Measurements from ENCODE around the gene SLC4A4. TPM values are rescaled to one million over a fixed set of nuclear protein-coding genes. Genes with fewer than 3 reads are reported as not detected.

SLC4A4 gene
- polyA plus RNA-seq, 1 of the 3 experiments (the other 2 are of a cell fraction), result not detected

DNA sequence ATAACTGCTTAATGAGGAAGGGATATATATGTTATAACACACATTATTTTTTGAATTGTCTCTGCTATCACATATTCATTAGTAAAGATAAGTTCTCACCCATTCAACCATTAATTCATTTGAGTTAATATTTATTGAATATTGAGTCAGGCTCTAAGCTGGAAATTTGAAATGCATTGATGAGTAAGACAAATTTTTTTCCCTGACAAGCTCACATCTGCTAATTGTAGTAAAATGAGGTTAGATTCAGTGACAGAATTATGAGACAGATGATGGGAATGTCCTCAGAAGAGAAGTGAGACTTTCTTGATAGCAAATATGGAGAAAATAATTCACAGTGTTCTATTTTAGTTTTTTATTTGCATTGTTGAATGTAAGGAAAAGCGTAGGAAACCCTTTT is 194.3 kb downstream of the SLC4A4 start:
- CTCF ChIA-PET, result no interaction called here
- Histone ChIP-seq H4K20me1 (ENCODE audit: insufficient read depth) (no peaks in the 10 kb centered on the region), H3K27ac (ENCODE audit: low read depth in 2 of 2, low read length in 1 of 2) (no peak overlapping the region), H2AFZ (ENCODE audit: low read depth) (no peak overlapping the region), H3K9me2 (no peaks in the 10 kb centered on the region), H3K9me3 (no peaks in the 10 kb centered on the region), H3K4me3 (ENCODE audit: low read depth in 2 of 2, low read length in 1 of 2) (no peak overlapping the region), H3K4me2 (no peak overlapping the region), H3K9ac (no peak overlapping the region), H3F3A (replicated peaks; ENCODE audit: insufficient read depth) (no peaks in the 10 kb centered on the region), H3K36me3 (replicated peaks in 1 of 2; ENCODE audit: control insufficient read depth in 1 of 2, insufficient read depth in 2 of 2, low read length in 1 of 2) (no peaks in the 10 kb centered on the region), H3K79me2 (ENCODE audit: insufficient read depth) (no peaks in the 10 kb centered on the region), H3K4me1 (ENCODE audit: control insufficient read depth in 1 of 2, insufficient read depth in 2 of 2, low read depth in 1 of 2, low read length in 1 of 2) (no peaks in the 10 kb centered on the region), H3K27me3 (ENCODE audit: insufficient read depth) (no peaks in the 10 kb centered on the region)
- WGBS (ENCODE audit: low lambda C conversion rate), result 7% methylated on average over 1 of the region's 1 CpG
- POLR2A ChIA-PET, result no interaction called here
- DNase-seq, result no peak
- TF ChIP-seq, protein P1, sequence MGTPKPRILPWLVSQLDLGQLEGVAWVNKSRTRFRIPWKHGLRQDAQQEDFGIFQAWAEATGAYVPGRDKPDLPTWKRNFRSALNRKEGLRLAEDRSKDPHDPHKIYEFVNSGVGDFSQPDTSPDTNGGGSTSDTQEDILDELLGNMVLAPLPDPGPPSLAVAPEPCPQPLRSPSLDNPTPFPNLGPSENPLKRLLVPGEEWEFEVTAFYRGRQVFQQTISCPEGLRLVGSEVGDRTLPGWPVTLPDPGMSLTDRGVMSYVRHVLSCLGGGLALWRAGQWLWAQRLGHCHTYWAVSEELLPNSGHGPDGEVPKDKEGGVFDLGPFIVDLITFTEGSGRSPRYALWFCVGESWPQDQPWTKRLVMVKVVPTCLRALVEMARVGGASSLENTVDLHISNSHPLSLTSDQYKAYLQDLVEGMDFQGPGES (IDR thresholded peaks at IDR 0.05; ENCODE audit: low read depth, low read length), result no peak
- TF ChIP-seq RCOR1 (IDR thresholded peaks at IDR 0.05; ENCODE audit: low read length) (no peak), TEAD4 (IDR thresholded peaks at IDR 0.05; ENCODE audit: borderline replicate concordance, insufficient read depth) (no peak)

- DNase-seq, result no peak
- TF ChIP-seq NRF1 (IDR thresholded peaks at IDR 0.05; ENCODE audit: low read depth, low read length) (no peak), TAF1 (IDR thresholded peaks at IDR 0.05; ENCODE audit: borderline replicate concordance, low read depth, low read length) (no peak), POLR2AphosphoS5 (IDR thresholded peaks at IDR 0.05; ENCODE audit: low read depth, low read length) (no peak), USF2 (IDR thresholded peaks at IDR 0.05; ENCODE audit: borderline replicate concordance, low read depth, low read length) (no peak), GATA2 (CRISPR knock-in tag; IDR thresholded peaks at IDR 0.05) (no peak), ELF1 (IDR thresholded peaks at IDR 0.05) (no peak), SIN3A (IDR thresholded peaks at IDR 0.05; ENCODE audit: borderline replicate concordance, low read depth, low read length) (no peak), EZH2phosphoT487 (IDR thresholded peaks at IDR 0.05; ENCODE audit: borderline replicate concordance, low read depth) (no peak), CTCF (IDR thresholded peaks at IDR 0.05) (no peak), PBX3 (IDR thresholded peaks at IDR 0.05) (no peak), RAD21 (IDR thresholded peaks at IDR 0.05; ENCODE audit: low read length) (no peak), MXI1 (IDR thresholded peaks at IDR 0.05; ENCODE audit: low read depth, low read length) (no peak), SMC3 (IDR thresholded peaks at IDR 0.05; ENCODE audit: low read depth, low read length) (no peak)
- TF ChIP-seq, protein P1 (IDR thresholded peaks at IDR 0.05; ENCODE audit: low read depth, low read length), result no peak
- Histone ChIP-seq H3K4me1 (ENCODE audit: control insufficient read depth in 1 of 2, insufficient read depth in 2 of 2, low read depth in 1 of 2, low read length in 1 of 2) (no peaks in the 10 kb centered on the region), H3K36me3 (replicated peaks in 1 of 2; ENCODE audit: control insufficient read depth in 1 of 2, insufficient read depth in 2 of 2, low read length in 1 of 2) (no peaks in the 10 kb centered on the region), H3F3A (replicated peaks; ENCODE audit: insufficient read depth) (no peaks in the 10 kb centered on the region), H3K27me3 (ENCODE audit: insufficient read depth) (no peaks in the 10 kb centered on the region), H3K9me3 (no peaks in the 10 kb centered on the region), H3K9ac (no peak overlapping the region), H3K27ac (ENCODE audit: low read depth in 2 of 2, low read length in 1 of 2) (no peak overlapping the region), H3K4me3 (ENCODE audit: low read depth in 2 of 2, low read length in 1 of 2) (no peak overlapping the region), H4K20me1 (ENCODE audit: insufficient read depth) (no peaks in the 10 kb centered on the region), H3K4me2 (no peak overlapping the region), H3K9me2 (no peaks in the 10 kb centered on the region), H2AFZ (ENCODE audit: low read depth) (no peak overlapping the region), H3K79me2 (ENCODE audit: insufficient read depth) (no peaks in the 10 kb centered on the region)
- POLR2A ChIA-PET, result no interaction called here
- 29% methylated on average over 6 of the region's 6 CpGs for WGBS (ENCODE audit: low lambda C conversion rate)
- CTCF ChIA-PET, result no interaction called here
Observed at GRCh38 chr4:71537551-71538065, 198.8 kb downstream of the SLC4A4 start.
